Measurements from ENCODE around the gene CPB2.

Gene CPB2

GRCh38 chr13:46045424-46045823 lies 59.4 kb downstream of the CPB2 start:
- no peak for DNase-seq

- no peak for DNase-seq
Observed at GRCh38 chr13:46043647-46044046, 61.2 kb downstream of the CPB2 start.

- DNase-seq: no peak
Observed at GRCh38 chr13:46041419-46041839, 63.4 kb downstream of the CPB2 start.

- no peak for DNase-seq
Observed at GRCh38 chr13:46040763-46041162, 64.1 kb downstream of the CPB2 start.

GRCh38 chr13:46039411-46040182 lies 65.2 kb downstream of the CPB2 start:
- no peak for DNase-seq

GRCh38 chr13:46038296-46038695 lies 66.5 kb downstream of the CPB2 start:
- no peak for DNase-seq

GRCh38 chr13:46035066-46035465 lies 69.8 kb downstream of the CPB2 start:
- no peak for DNase-seq

- no peak for DNase-seq
Observed at GRCh38 chr13:46032341-46032740, 72.5 kb downstream of the CPB2 start.

GRCh38 chr13:46031581-46032263 lies 73.1 kb downstream of the CPB2 start:
- no peak for DNase-seq

GRCh38 chr13:46025157-46025556 lies 79.7 kb downstream of the CPB2 start:
- DNase-seq: no peak

GRCh38 chr13:46022481-46022880 lies 82.4 kb downstream of the CPB2 start:
- no peak for DNase-seq

- DNase-seq: no peak
Observed at GRCh38 chr13:46016216-46016615, 88.6 kb downstream of the CPB2 start.

GRCh38 chr13:46015366-46015765 lies 89.5 kb downstream of the CPB2 start:
- no peak for DNase-seq

GRCh38 chr13:46012404-46012803 lies 92.4 kb downstream of the CPB2 start:
- DNase-seq: no peak

GRCh38 chr13:46010148-46010547 lies 94.7 kb downstream of the CPB2 start:
- DNase-seq: no peak

GRCh38 chr13:46008631-46009030 lies 96.2 kb downstream of the CPB2 start:
- no peak for DNase-seq

- no peak for DNase-seq
Observed at GRCh38 chr13:46006688-46007452, 98.0 kb downstream of the CPB2 start.

GRCh38 chr13:46004491-46004890 lies 100.3 kb downstream of the CPB2 start:
- DNase-seq: no peak

Data from bone marrow (tissue), 2 donors.